Left ventricle myocardium inferior (tissue), 1 donor: ENCODE results near the gene TEKT3. TPM values are rescaled to one million over a fixed set of nuclear protein-coding genes. Genes with fewer than 3 reads are reported as not detected.

Experiments
- DNase-seq: peaks from one replicate; pipeline ENCODE4 v3.0.0-alpha.2; 2020
- H3K27ac ChIP-seq: fragments of 200-600 bp; replicated peaks from 2 replicates; pipeline ENCODE4 v1.8.0; 2021
- H3K27me3 ChIP-seq: fragments of 200-600 bp; 2 replicates; pipeline ENCODE4 v1.8.0; 2021; ENCODE audit warnings: low read depth
- H3K36me3 ChIP-seq: fragments of 200-600 bp; 2 replicates; pipeline ENCODE4 v1.8.0; 2021
- H3K4me1 ChIP-seq: fragments of 200-600 bp; 2 replicates; pipeline ENCODE4 v1.8.0; 2021
- H3K4me3 ChIP-seq: fragments of 200-600 bp; 2 replicates; pipeline ENCODE4 v1.8.0; 2021; ENCODE audit warnings: mild to moderate bottlenecking, moderate library complexity
- H3K9me3 ChIP-seq: fragments of 200-600 bp; replicated peaks from 2 replicates; pipeline ENCODE4 v1.8.0; 2021
- CTCF ChIP-seq: fragments of 200-600 bp; IDR thresholded peaks from 2 replicates; pipeline ENCODE4 v1.8.0; 2021; ENCODE audit warnings: antibody characterized with exemption, mild to moderate bottlenecking, borderline replicate concordance
- intact Hi-C: fragments of 100-400 bp; cut with micrococcal nuclease; formaldehyde crosslinking; loops from one replicate; pipeline ENCODE4 v1.11.0; 2022
- total RNA-seq: library from RNA; stranded (reverse); fragmentation: NEBNext Ultra II Directional; extraction: Animal tissue kit (Norgen Biotek cat#: 25700); gene quantifications from one replicate; pipeline ENCODE4 v1.2.1, GENCODE V29; 2021
- donor health status: DM: no; HTN: yes; CAD: no; lungs with severe emphysema.

Gene TEKT3
- total RNA-seq, 1 donor from 2014 or later, result 0.49 TPM

- H3K9me3 ChIP-seq, result no peaks in the 10 kb centered on the region
- H3K27me3 ChIP-seq, result no peaks in the 10 kb centered on the region
- H3K4me1 ChIP-seq, result no peaks in the 10 kb centered on the region
- no peak overlapping the region for H3K4me3 ChIP-seq
- intact Hi-C loops, result no loop called here
- H3K36me3 ChIP-seq, result no peaks in the 10 kb centered on the region
- DNase-seq, result no peak
- H3K27ac ChIP-seq, result no peak overlapping the region
- TF ChIP-seq CTCF, result no peak
These were observed 35.8 kb upstream of the TEKT3 start for GRCh38 chr17:15377200-15377599.

- H3K36me3 ChIP-seq, result no peaks in the 10 kb centered on the region
- no peak for DNase-seq
- H3K9me3 ChIP-seq, result no peaks in the 10 kb centered on the region
- H3K4me3 ChIP-seq, result no peak overlapping the region
- no peaks in the 10 kb centered on the region for H3K27me3 ChIP-seq
- H3K4me1 ChIP-seq, result no peaks in the 10 kb centered on the region
- no peak for TF ChIP-seq CTCF
- no peak overlapping the region for H3K27ac ChIP-seq
- intact Hi-C loops, result no loop called here
These were observed 30.2 kb upstream of the TEKT3 start for GRCh38 chr17:15371376-15372130.

GRCh38 chr17:15368600-15368999, 27.2 kb upstream of the TEKT3 start:
- intact Hi-C loops, result no loop called here
- no peak for DNase-seq
- Histone ChIP-seq H3K27ac (no peak overlapping the region), H3K27me3 (no peaks in the 10 kb centered on the region), H3K4me1 (no peaks in the 10 kb centered on the region), H3K36me3 (no peaks in the 10 kb centered on the region), H3K9me3 (no peaks in the 10 kb centered on the region), H3K4me3 (no peak overlapping the region)
- TF ChIP-seq CTCF, result no peak

- TF ChIP-seq CTCF, result no peak
- H3K4me3 ChIP-seq, result no peak overlapping the region
- DNase-seq, result no peak
- H3K27ac ChIP-seq, result no peak overlapping the region
- no peaks in the 10 kb centered on the region for H3K36me3 ChIP-seq
- H3K4me1 ChIP-seq, result no peaks in the 10 kb centered on the region
- no peaks in the 10 kb centered on the region for H3K27me3 ChIP-seq
- H3K9me3 ChIP-seq, result no peaks in the 10 kb centered on the region
- intact Hi-C loops, result no loop called here
These were observed 24.6 kb upstream of the TEKT3 start for GRCh38 chr17:15366026-15366425.

- Histone ChIP-seq H3K27me3 (no peaks in the 10 kb centered on the region), H3K27ac (no peak overlapping the region), H3K4me1 (no peaks in the 10 kb centered on the region), H3K9me3 (no peaks in the 10 kb centered on the region), H3K36me3 (no peaks in the 10 kb centered on the region), H3K4me3 (no peak overlapping the region)
- TF ChIP-seq CTCF, result no peak
- DNase-seq, result no peak
- intact Hi-C loops, result no loop called here
These were observed 23.2 kb upstream of the TEKT3 start for GRCh38 chr17:15364615-15365014.
